GM23338 (cell line): Measurements from ENCODE around the gene PLEKHH3.

Experiments used
- CREB1 ChIP-seq: fragments of 250-450 bp; sonication (Bioruptor Pico); IDR thresholded peaks from 2 replicates; pipeline ENCODE4 v1.5.0; 2020; ENCODE audit warnings: low read depth, mild to moderate bottlenecking, moderate library complexity
- EZH2 ChIP-seq: fragments of 200-600 bp; sonication (generic); IDR thresholded peaks from one replicate; pipeline ENCODE4 v1.8.0; 2017; ENCODE audit warnings: antibody characterized with exemption, mild to moderate bottlenecking, low read depth; ENCODE audit not compliant: unreplicated experiment
- EZH2phosphoT487 ChIP-seq: fragments of 200-600 bp; sonication (generic); IDR thresholded peaks from one replicate; pipeline ENCODE4 v1.8.1; 2018; ENCODE audit warnings: antibody characterized with exemption; ENCODE audit not compliant: unreplicated experiment
- POLR2AphosphoS5 ChIP-seq: IDR thresholded peaks from 2 replicates; pipeline ENCODE4 v1.6.1; 2016; ENCODE audit warnings: antibody characterized with exemption, low read depth
- STAT1 ChIP-seq: IDR thresholded peaks from one replicate; pipeline ENCODE4 v1.6.1; 2016; ENCODE audit warnings: antibody characterized with exemption; ENCODE audit not compliant: unreplicated experiment
- ZNF331 ChIP-seq: fragments of 250-450 bp; sonication (Bioruptor Pico); IDR thresholded peaks from 2 replicates; pipeline ENCODE4 v1.5.0; 2020; ENCODE audit warnings: low read depth, mild to moderate bottlenecking, moderate library complexity
- TF ChIP-seq, protein P1 (sequence below), 2 experiments: fragments of 200-600 bp in 1 of 2; sonication (generic) in 1 of 2; conservative IDR thresholded peaks; 2 replicates each; pipeline versions ENCODE4 v1.5.1 to v1.6.1; 2016 to 2017; ENCODE audit warnings: antibody characterized with exemption in 2 of 2, low read depth in 2 of 2, mild to moderate bottlenecking in 2 of 2, moderate library complexity in 1 of 2
- TF ChIP-seq, protein P2 (sequence below): IDR thresholded peaks from one replicate; pipeline ENCODE4 v1.6.1; 2018; ENCODE audit warnings: antibody characterized with exemption; ENCODE audit not compliant: unreplicated experiment
- TF ChIP-seq, protein P3 (sequence below): IDR thresholded peaks from 2 replicates; pipeline ENCODE4 v1.6.1; 2016; ENCODE audit warnings: antibody characterized with exemption

DNA sequence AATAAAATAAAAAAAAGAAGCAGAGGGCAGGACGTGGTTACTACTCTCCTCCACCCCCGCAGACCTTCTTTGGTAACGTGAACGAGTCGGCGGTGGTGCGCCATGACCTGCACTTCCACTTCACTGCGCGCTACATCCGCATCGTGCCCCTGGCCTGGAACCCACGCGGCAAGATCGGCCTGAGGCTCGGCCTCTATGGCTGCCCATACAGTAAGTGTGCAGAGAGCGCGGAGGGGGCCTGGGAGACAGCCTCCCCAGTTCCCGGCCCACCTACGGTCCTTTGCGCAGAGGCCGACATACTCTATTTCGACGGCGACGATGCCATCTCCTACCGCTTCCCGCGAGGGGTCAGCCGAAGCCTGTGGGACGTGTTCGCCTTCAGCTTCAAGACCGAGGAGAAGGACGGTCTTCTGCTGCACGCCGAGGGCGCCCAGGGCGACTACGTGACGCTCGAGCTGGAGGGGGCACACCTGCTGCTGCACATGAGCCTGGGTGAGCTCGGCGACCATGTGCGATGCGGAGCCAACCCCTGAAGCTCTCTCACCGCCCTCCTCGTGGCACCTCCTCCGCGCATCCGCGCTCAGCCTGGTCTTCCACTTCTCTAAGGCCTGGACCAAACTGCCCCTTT, 8.2 kb upstream of the PLEKHH3 start:
- TF ChIP-seq, protein P1, sequence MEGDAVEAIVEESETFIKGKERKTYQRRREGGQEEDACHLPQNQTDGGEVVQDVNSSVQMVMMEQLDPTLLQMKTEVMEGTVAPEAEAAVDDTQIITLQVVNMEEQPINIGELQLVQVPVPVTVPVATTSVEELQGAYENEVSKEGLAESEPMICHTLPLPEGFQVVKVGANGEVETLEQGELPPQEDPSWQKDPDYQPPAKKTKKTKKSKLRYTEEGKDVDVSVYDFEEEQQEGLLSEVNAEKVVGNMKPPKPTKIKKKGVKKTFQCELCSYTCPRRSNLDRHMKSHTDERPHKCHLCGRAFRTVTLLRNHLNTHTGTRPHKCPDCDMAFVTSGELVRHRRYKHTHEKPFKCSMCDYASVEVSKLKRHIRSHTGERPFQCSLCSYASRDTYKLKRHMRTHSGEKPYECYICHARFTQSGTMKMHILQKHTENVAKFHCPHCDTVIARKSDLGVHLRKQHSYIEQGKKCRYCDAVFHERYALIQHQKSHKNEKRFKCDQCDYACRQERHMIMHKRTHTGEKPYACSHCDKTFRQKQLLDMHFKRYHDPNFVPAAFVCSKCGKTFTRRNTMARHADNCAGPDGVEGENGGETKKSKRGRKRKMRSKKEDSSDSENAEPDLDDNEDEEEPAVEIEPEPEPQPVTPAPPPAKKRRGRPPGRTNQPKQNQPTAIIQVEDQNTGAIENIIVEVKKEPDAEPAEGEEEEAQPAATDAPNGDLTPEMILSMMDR (conservative IDR thresholded peaks at IDR 0.05; ENCODE audit: low read depth in 2 of 2) = no peak
- TF ChIP-seq EZH2 = no peak
- TF ChIP-seq, protein P2, sequence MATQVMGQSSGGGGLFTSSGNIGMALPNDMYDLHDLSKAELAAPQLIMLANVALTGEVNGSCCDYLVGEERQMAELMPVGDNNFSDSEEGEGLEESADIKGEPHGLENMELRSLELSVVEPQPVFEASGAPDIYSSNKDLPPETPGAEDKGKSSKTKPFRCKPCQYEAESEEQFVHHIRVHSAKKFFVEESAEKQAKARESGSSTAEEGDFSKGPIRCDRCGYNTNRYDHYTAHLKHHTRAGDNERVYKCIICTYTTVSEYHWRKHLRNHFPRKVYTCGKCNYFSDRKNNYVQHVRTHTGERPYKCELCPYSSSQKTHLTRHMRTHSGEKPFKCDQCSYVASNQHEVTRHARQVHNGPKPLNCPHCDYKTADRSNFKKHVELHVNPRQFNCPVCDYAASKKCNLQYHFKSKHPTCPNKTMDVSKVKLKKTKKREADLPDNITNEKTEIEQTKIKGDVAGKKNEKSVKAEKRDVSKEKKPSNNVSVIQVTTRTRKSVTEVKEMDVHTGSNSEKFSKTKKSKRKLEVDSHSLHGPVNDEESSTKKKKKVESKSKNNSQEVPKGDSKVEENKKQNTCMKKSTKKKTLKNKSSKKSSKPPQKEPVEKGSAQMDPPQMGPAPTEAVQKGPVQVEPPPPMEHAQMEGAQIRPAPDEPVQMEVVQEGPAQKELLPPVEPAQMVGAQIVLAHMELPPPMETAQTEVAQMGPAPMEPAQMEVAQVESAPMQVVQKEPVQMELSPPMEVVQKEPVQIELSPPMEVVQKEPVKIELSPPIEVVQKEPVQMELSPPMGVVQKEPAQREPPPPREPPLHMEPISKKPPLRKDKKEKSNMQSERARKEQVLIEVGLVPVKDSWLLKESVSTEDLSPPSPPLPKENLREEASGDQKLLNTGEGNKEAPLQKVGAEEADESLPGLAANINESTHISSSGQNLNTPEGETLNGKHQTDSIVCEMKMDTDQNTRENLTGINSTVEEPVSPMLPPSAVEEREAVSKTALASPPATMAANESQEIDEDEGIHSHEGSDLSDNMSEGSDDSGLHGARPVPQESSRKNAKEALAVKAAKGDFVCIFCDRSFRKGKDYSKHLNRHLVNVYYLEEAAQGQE = no peak
- TF ChIP-seq POLR2AphosphoS5 = no peak
- no peak for TF ChIP-seq EZH2phosphoT487
- TF ChIP-seq STAT1 = no peak
- no peak for TF ChIP-seq ZNF331
- no peak for TF ChIP-seq CREB1 (CRISPR knock-in tag)
- TF ChIP-seq, protein P3, sequence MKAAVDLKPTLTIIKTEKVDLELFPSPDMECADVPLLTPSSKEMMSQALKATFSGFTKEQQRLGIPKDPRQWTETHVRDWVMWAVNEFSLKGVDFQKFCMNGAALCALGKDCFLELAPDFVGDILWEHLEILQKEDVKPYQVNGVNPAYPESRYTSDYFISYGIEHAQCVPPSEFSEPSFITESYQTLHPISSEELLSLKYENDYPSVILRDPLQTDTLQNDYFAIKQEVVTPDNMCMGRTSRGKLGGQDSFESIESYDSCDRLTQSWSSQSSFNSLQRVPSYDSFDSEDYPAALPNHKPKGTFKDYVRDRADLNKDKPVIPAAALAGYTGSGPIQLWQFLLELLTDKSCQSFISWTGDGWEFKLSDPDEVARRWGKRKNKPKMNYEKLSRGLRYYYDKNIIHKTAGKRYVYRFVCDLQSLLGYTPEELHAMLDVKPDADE = no peak
